Fibroblast of villous mesenchyme (primary cell): ENCODE data around the gene ZNF787. TPM values are rescaled to one million over a fixed set of nuclear protein-coding genes. Genes with fewer than 3 reads are reported as not detected.
"Not testable (repeated sequence)": the region's sequence is repeated elsewhere in the genome, so short reads cannot be mapped to it uniquely, and the experiment has no call there.

Experiments
- DNase-seq: peaks from one replicate; pipeline ENCODE4 v3.0.0-alpha.2; 2010; ENCODE audit warnings: low read depth
- H3K4me3 ChIP-seq: 2 replicates; pipeline ENCODE4 v1.5.1; 2011; ENCODE audit warnings: low read depth, mild to moderate bottlenecking, low read length
- total RNA-seq: library from RNA; depleted of rRNA; stranded (reverse); fragments of >200 nt; gene quantifications from 2 replicates; pipeline ENCODE4 v1.2.3, GENCODE V29; 2012
- TF ChIP-seq, protein P1 (sequence below): IDR thresholded peaks from 2 replicates; pipeline ENCODE4 v1.5.1; 2012; ENCODE audit warnings: low read depth, mild to moderate bottlenecking, low read length; ENCODE audit not compliant: insufficient read depth

Gene ZNF787
- total RNA-seq, 1 donor = 25.0 TPM

GRCh38 chr19:56152644-56153043 lies 31.5 kb upstream of the ZNF787 start:
- no peak for DNase-seq
- TF ChIP-seq, protein P1, sequence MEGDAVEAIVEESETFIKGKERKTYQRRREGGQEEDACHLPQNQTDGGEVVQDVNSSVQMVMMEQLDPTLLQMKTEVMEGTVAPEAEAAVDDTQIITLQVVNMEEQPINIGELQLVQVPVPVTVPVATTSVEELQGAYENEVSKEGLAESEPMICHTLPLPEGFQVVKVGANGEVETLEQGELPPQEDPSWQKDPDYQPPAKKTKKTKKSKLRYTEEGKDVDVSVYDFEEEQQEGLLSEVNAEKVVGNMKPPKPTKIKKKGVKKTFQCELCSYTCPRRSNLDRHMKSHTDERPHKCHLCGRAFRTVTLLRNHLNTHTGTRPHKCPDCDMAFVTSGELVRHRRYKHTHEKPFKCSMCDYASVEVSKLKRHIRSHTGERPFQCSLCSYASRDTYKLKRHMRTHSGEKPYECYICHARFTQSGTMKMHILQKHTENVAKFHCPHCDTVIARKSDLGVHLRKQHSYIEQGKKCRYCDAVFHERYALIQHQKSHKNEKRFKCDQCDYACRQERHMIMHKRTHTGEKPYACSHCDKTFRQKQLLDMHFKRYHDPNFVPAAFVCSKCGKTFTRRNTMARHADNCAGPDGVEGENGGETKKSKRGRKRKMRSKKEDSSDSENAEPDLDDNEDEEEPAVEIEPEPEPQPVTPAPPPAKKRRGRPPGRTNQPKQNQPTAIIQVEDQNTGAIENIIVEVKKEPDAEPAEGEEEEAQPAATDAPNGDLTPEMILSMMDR = no peak
- no peak overlapping the region for H3K4me3 ChIP-seq

DNA sequence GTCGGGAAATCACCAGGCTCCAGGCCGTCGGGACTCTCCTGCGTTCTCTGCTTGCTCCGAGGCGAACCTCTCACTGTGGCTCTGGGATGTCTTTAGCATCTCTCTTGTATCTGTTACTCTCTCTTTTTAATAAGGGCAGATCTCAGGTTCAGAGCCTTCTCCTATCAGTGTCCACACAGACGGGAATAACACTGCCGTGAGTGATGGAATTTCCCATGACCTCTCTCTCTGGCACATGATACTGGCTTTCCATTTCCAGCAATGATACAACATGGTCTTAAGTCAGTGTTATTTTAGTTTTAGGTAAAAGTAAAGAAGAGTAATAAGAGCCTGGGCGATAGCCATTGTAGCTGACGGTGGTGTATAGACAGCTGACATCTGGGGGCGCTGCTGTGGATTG lies 29.3 kb upstream of the ZNF787 start:
- no peak overlapping the region for H3K4me3 ChIP-seq
- TF ChIP-seq, protein P1 = no peak
- no peak for DNase-seq

- TF ChIP-seq, protein P1 = no peak
- no peak for DNase-seq
- H3K4me3 ChIP-seq = no peak overlapping the region
Observed at GRCh38 chr19:56149656-56150038, 28.6 kb upstream of the ZNF787 start.

GRCh38 chr19:56148955-56149655 lies 28.0 kb upstream of the ZNF787 start:
- H3K4me3 ChIP-seq, DNase-seq: not testable (repeated sequence)

- H3K4me3 ChIP-seq = no peak overlapping the region
- TF ChIP-seq, protein P1 = no peak
- DNase-seq = no peak
Observed at GRCh38 chr19:56148096-56148495, 27.0 kb upstream of the ZNF787 start.

DNA sequence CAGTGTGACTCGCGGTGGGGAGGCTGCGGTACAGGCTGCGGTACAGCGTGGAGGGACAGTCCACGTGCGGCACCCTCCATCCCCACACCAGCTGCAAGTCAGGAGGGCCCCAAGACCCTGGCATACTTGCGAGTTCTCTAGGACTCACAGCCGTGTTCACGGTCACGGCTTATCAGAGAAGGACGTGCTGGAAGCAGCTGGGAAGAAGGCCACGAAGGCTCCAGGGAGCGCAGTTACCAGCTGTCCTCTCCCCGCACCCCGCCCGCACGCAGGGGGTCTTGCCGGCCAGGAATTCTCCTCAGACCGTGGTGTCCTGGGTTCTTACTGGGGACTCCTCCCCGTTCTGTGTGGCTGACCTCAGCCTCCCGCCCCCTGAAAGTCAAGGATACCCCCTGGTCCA lies 26.2 kb upstream of the ZNF787 start:
- TF ChIP-seq, protein P1 = no peak
- no peak overlapping the region for H3K4me3 ChIP-seq
- DNase-seq = no peak

- TF ChIP-seq, protein P1 = no peak
- no peak for DNase-seq
Observed at GRCh38 chr19:56146904-56147303, 25.8 kb upstream of the ZNF787 start.

More at GRCh38 chr19:56146904-56147303, 25.8 kb upstream of the ZNF787 start:
- no peak overlapping the region for H3K4me3 ChIP-seq
